H1 (cell line): ENCODE measurements around the gene HFM1. TPM values are rescaled to one million over a fixed set of nuclear protein-coding genes. Genes with fewer than 3 reads are reported as not detected.

Source experiments
- CTCF ChIA-PET: fragments of 300-600 bp; sonication (Branson Sonifier 250); formaldehyde crosslinking; loops from one replicate; lab custom pipeline; 2021; ENCODE audit not compliant: partially characterized antibody; lab: Charles Lee
- POLR2A ChIA-PET: fragments of 300-600 bp; sonication (Branson Sonifier 250); formaldehyde crosslinking; loops from one replicate; lab custom pipeline; 2021; ENCODE audit warnings: inconsistent platforms; ENCODE audit not compliant: partially characterized antibody; lab: Charles Lee
- DNase-seq, 2 experiments: peaks; one replicate each; pipeline versions ENCODE4 v3.0.0 to v3.0.0-alpha.2; 2010 to 2022; ENCODE audit warnings: low spot score in 2 of 2, low read depth in 1 of 2, mixed read lengths in 1 of 2
- FAIRE-seq: peaks from 2 replicates; lab custom pipeline; 2011; peaks lifted over from hg19 to GRCh38; lab: Jason Lieb, UNC
- H2AFZ ChIP-seq: 2 replicates; pipeline ENCODE4 v1.8.1; 2012; ENCODE audit warnings: low read length, inconsistent platforms
- H2AK5ac ChIP-seq: 2 replicates; pipeline ENCODE4 v1.6.1; 2013; ENCODE audit warnings: low read depth, low read length
- H2BK120ac ChIP-seq: replicated peaks from 2 replicates; pipeline ENCODE3; 2013; ENCODE audit warnings: low read depth, low read length, inconsistent platforms
- H2BK12ac ChIP-seq: 2 replicates; pipeline ENCODE4 v1.6.1; 2013; ENCODE audit warnings: low read depth, low read length
- H2BK15ac ChIP-seq: 2 replicates; pipeline ENCODE4 v1.6.1; 2013; ENCODE audit warnings: low read length
- H2BK20ac ChIP-seq: 2 replicates; pipeline ENCODE4 v1.6.1; 2013; ENCODE audit warnings: low read length
- H2BK5ac ChIP-seq: 2 replicates; pipeline ENCODE4 v1.6.1; 2013; ENCODE audit warnings: low read depth, low read length
- H3K14ac ChIP-seq: 2 replicates; pipeline ENCODE4 v1.6.1; 2013; ENCODE audit warnings: inconsistent platforms; ENCODE audit not compliant: insufficient read length
- H3K18ac ChIP-seq: 2 replicates; pipeline ENCODE4 v1.6.1; 2013; ENCODE audit warnings: low read length; ENCODE audit errors: extremely low read depth
- H3K23ac ChIP-seq: 2 replicates; pipeline ENCODE4 v1.6.1; 2013; ENCODE audit warnings: inconsistent platforms; ENCODE audit not compliant: insufficient read length
- H3K23me2 ChIP-seq: 2 replicates; pipeline ENCODE4 v1.6.1; 2013; ENCODE audit warnings: low read depth, low read length
- H3K27ac ChIP-seq: 2 replicates; pipeline ENCODE4 v1.6.1; 2011; ENCODE audit warnings: low read depth, low read length, inconsistent platforms
- H3K27me3 ChIP-seq, 4 experiments: replicated peaks in 1 of 4; 1 replicate in 1 of 4; 2 replicates in 3 of 4; pipeline versions ENCODE4 v1.6.1 to v1.8.1; 2011 to 2013; ENCODE audit warnings: low read length in 3 of 4, mild to moderate bottlenecking in 3 of 4, inconsistent platforms in 2 of 4, mixed read lengths in 2 of 4, moderate library complexity in 1 of 4; ENCODE audit not compliant: control insufficient read depth in 3 of 4, insufficient read depth in 3 of 4; ENCODE audit errors: extremely low read depth in 1 of 4
- H3K36me3 ChIP-seq, 4 experiments: 2 replicates each; pipeline versions ENCODE4 v1.6.1 to v1.8.1; 2011 to 2013; ENCODE audit warnings: mild to moderate bottlenecking in 4 of 4, low read length in 3 of 4, moderate library complexity in 2 of 4, control low read depth in 1 of 4, inconsistent platforms in 1 of 4; ENCODE audit not compliant: insufficient read depth in 4 of 4, control insufficient read depth in 2 of 4
- H3K4ac ChIP-seq: replicated peaks from 2 replicates; pipeline ENCODE3; 2013; ENCODE audit warnings: low read length, low read depth, mixed read lengths, inconsistent platforms; ENCODE audit not compliant: insufficient read length
- H3K4me1 ChIP-seq, 4 experiments: replicated peaks in 1 of 4; 1 replicate in 1 of 4; 2 replicates in 3 of 4; pipeline versions ENCODE4 v1.6.1 to v1.8.1; 2011 to 2013; ENCODE audit warnings: low read length in 3 of 4, inconsistent platforms in 2 of 4, mixed read lengths in 1 of 4; ENCODE audit not compliant: insufficient read depth in 4 of 4, control insufficient read depth in 3 of 4
- H3K4me2 ChIP-seq, 2 experiments: 2 replicates each; pipeline versions ENCODE4 v1.6.1 to v1.8.1; 2011 to 2013; ENCODE audit warnings: low read depth in 2 of 2, low read length in 2 of 2, control low read depth in 1 of 2, inconsistent platforms in 1 of 2, mild to moderate bottlenecking in 1 of 2; ENCODE audit not compliant: insufficient read depth in 1 of 2
- H3K4me3 ChIP-seq, 4 experiments: fragments of 200-600, 300-600 bp in 1 of 4; sonication (generic), shearing (Covaris generic), sonication (Bioruptor Twin) in 1 of 4; 2 replicates each; pipeline versions ENCODE4 v1.5.1 to v1.8.1; 2011 to 2016; ENCODE audit warnings: low read length in 4 of 4, low read depth in 3 of 4, control low read depth in 2 of 4, inconsistent platforms in 2 of 4, mild to moderate bottlenecking in 2 of 4, mixed read lengths in 1 of 4, moderate library complexity in 1 of 4; ENCODE audit not compliant: insufficient read depth in 2 of 4; ENCODE audit errors: extremely low read depth in 1 of 4
- H3K56ac ChIP-seq: replicated peaks from 2 replicates; pipeline ENCODE3; 2013; ENCODE audit warnings: low read depth, mild to moderate bottlenecking, mixed read lengths, low read length, inconsistent platforms; ENCODE audit not compliant: insufficient read length
- H3K79me1 ChIP-seq: 2 replicates; pipeline ENCODE4 v1.6.1; 2013; ENCODE audit warnings: low read depth, low read length, control low read depth
- H3K79me2 ChIP-seq, 2 experiments: 2 replicates each; pipeline versions ENCODE4 v1.6.1 to v1.8.1; 2012 to 2013; ENCODE audit warnings: low read length in 2 of 2, mild to moderate bottlenecking in 2 of 2, inconsistent platforms in 1 of 2; ENCODE audit not compliant: insufficient read depth in 2 of 2, control insufficient read depth in 1 of 2
- H3K9ac ChIP-seq, 4 experiments: replicated peaks in 1 of 4; 1 replicate in 1 of 4; 2 replicates in 3 of 4; pipeline versions ENCODE4 v1.6.1 to v1.8.1; 2011 to 2013; ENCODE audit warnings: low read depth in 3 of 4, low read length in 3 of 4, control low read depth in 2 of 4, mild to moderate bottlenecking in 2 of 4, moderate library complexity in 2 of 4, inconsistent platforms in 1 of 4; ENCODE audit errors: extremely low read depth in 1 of 4
- H3K9me3 ChIP-seq, 2 experiments: 2 replicates each; pipeline versions ENCODE4 v1.6.1 to v1.8.1; 2012 to 2013; ENCODE audit warnings: mild to moderate bottlenecking in 2 of 2, moderate library complexity in 2 of 2, control low read depth in 1 of 2, inconsistent platforms in 1 of 2, low read depth in 1 of 2, low read length in 1 of 2, mixed read lengths in 1 of 2; ENCODE audit not compliant: insufficient read depth in 2 of 2
- H4K20me1 ChIP-seq, 2 experiments: replicated peaks in 1 of 2; 2 replicates each; pipeline versions ENCODE3 to v1.8.1; 2011 to 2013; ENCODE audit warnings: inconsistent platforms in 2 of 2, low read length in 2 of 2, mild to moderate bottlenecking in 1 of 2; ENCODE audit not compliant: insufficient read depth in 2 of 2, control insufficient read depth in 1 of 2
- H4K5ac ChIP-seq: 2 replicates; pipeline ENCODE4 v1.6.1; 2013; ENCODE audit warnings: low read length, low read depth, mixed read lengths, inconsistent platforms; ENCODE audit not compliant: insufficient read length
- H4K8ac ChIP-seq: 2 replicates; pipeline ENCODE4 v1.8.0; 2013; ENCODE audit warnings: mild to moderate bottlenecking, moderate library complexity, low read length, inconsistent platforms; ENCODE audit not compliant: insufficient read depth; ENCODE audit errors: extremely low read depth
- H4K91ac ChIP-seq: replicated peaks from 2 replicates; pipeline ENCODE3; 2013; ENCODE audit warnings: low read length, mixed read lengths, inconsistent platforms; ENCODE audit not compliant: insufficient read length
- GTF2F1 ChIP-seq: IDR thresholded peaks from 2 replicates; pipeline ENCODE4 v1.6.1; 2012; ENCODE audit warnings: low read depth, low read length, improper control_type of control experiment, borderline replicate concordance
- YY1 ChIP-seq: IDR thresholded peaks from 2 replicates; pipeline ENCODE4 v1.6.1; 2011; ENCODE audit warnings: low read depth, mild to moderate bottlenecking, low read length
- WGBS, 2 experiments: shearing (Covaris generic) in 1 of 2; methylation state at CpG; one replicate each; pipeline versions ENCODE4 v1.1.6 to v1.1.7; 2013 to 2015; ENCODE audit warnings: low lambda C conversion rate in 2 of 2, mixed read lengths in 2 of 2, inconsistent platforms in 1 of 2, low coverage in 1 of 2, missing lambda C conversion rate in 1 of 2; ENCODE audit not compliant: insufficient replicate concordance in 2 of 2, insufficient coverage in 1 of 2, insufficient read length in 1 of 2; ENCODE audit errors: extremely low coverage in 1 of 2, missing lambda C conversion rate in 1 of 2; 5-methylcytosine and 5-hydroxymethylcytosine counted together
- polyA plus RNA-seq, 7 experiments: library from polyadenylated mRNA; depleted of rRNA in 3 of 7; stranded (reverse) in 5 of 7; unstranded in 2 of 7; fragments of >200 nt in 5 of 7; fragments of 200-250 nt in 2 of 7; gene quantifications; 1 replicate in 5 of 7; 2 replicates in 1 of 7; 4 replicates in 1 of 7; pipeline versions ENCODE4 v1.2.1 to v1.2.3, GENCODE V29; 2011 to 2013; ENCODE audit warnings: missing spikeins in 2 of 7, mixed read lengths in 2 of 7
- total RNA-seq: library from RNA; stranded (reverse); fragmentation: NEBNext Ultra II Directional; extraction: Animal tissue kit (Norgen Biotek cat#: 25700); gene quantifications from 2 replicates; pipeline ENCODE4 v1.2.1, GENCODE V29; 2021

The HFM1 gene
- total and polyA plus RNA-seq, 2 of the 8 experiments (the other 6 are each of a cell fraction or from before 2014, with no cell fraction given) = 0.23 to 1.2 TPM

- Histone ChIP-seq H3K4me1 (peaks cover 0 to 8% (median 0%) of the 10 kb centered on the region in 4 experiments; a peak in 2 of 7 replicates), H2BK12ac (peak overlapping the region; percentile 87; the same call in 1 of the 2 replicates), H2AFZ (peak overlapping the region; percentile 81), H3K14ac (no peak overlapping the region), H4K5ac (no peak overlapping the region), H3K23me2 (no peaks in the 10 kb centered on the region), H3K27me3 (no peaks in the 10 kb centered on the region), H2AK5ac (no peak overlapping the region), H3K56ac (no peak overlapping the region), H4K91ac (no peak overlapping the region), H3K79me1 (no peaks in the 10 kb centered on the region), H2BK5ac (no peak overlapping the region), H3K79me2 (no peaks in the 10 kb centered on the region), H3K4me3 (no peak overlapping the region), H2BK120ac (peak overlapping the region; percentile 54), H2BK20ac (0 out of 2 replicates have a peak overlapping the region, but pooled peaks have one; percentile 90), H3K18ac (peak overlapping the region; percentile 97), H3K23ac (no peak overlapping the region), H3K27ac (no peak overlapping the region; the same call in 1 of the 2 replicates), H4K8ac (peak overlapping the region; percentile 51; the same call in 1 of the 2 replicates), H3K4me2 (peak overlapping the region; percentile 3 to 48; a peak in 2 of 4 replicates), H2BK15ac (no peak overlapping the region), H3K9me3 (no peaks in the 10 kb centered on the region), H4K20me1 (no peaks in the 10 kb centered on the region), H3K4ac (no peak overlapping the region), H3K36me3 (no peaks in the 10 kb centered on the region), H3K9ac (no peak overlapping the region)
- ChIA-PET POLR2A (interaction anchor here (1.1 kb wide), 1 partner anchor 15 kb away, joined by 3 read pairs; no protein-coding TSS in a partner anchor), CTCF (interaction anchor here (0.5 to 1.3 kb wide), 4 partner anchors 9 to 191 kb away, joined by 3 to 4 read pairs (median 4); no protein-coding TSS in a partner anchor)
- TF ChIP-seq GTF2F1 = no peak
- TF ChIP-seq YY1 = peak; percentile 86
- DNase-seq (peak in 1 of 2 experiments; percentile 63), FAIRE-seq (no peak)
- 73% methylated on average over 13 of the region's 13 CpGs; no CpG with 5 or more reads in 1 of the 2 experiments for WGBS, 2 experiments
Observed at GRCh38 chr1:91428182-91428798, 23.7 kb upstream of the HFM1 start.
